Muscle of back (tissue), 11 donors: ENCODE results near the gene PCDH18. TPM values are rescaled to one million over a fixed set of nuclear protein-coding genes. Genes with fewer than 3 reads are reported as not detected.

ENCODE experiments used
- DNase-seq, 3 donors: peaks; one replicate each; pipeline versions ENCODE4 v3.0.0 to v3.0.0-alpha.2; 2013
- polyA plus RNA-seq, 10 donors: library from polyadenylated mRNA; unstranded; fragments of 120-200 nt; gene quantifications; one replicate each; pipeline ENCODE4 v1.2.1, GENCODE V29; 2013; ENCODE audit not compliant: insufficient read length in 10 of 10

PCDH18 gene
- polyA plus RNA-seq, 10 donors = 33.9 to 94.3 (median 48.8) TPM

- DNase-seq = peak; percentile 46 to 78 (median 66)
These were observed 57.5 kb downstream of the PCDH18 start for GRCh38 chr4:137474711-137475301.

- no peak for DNase-seq
These were observed 60.4 kb downstream of the PCDH18 start for GRCh38 chr4:137471895-137472294.

GRCh38 chr4:137471461-137471860, 60.8 kb downstream of the PCDH18 start:
- DNase-seq = no peak

- DNase-seq = no peak
These were observed 61.5 kb downstream of the PCDH18 start for GRCh38 chr4:137470806-137471205.
